Putamen (tissue), 1 donor: ENCODE measurements around the gene GLT1D1.
A peak's percentile ranks its signal among the peaks of the same experiment; 100 is the strongest.

Source experiments
- DNase-seq: peaks from one replicate; pipeline ENCODE4 v3.0.0-alpha.2; 2016; ENCODE audit warnings: low spot score

The GLT1D1 gene

GRCh38 chr12:129001826-129002225 is 148.5 kb downstream of the GLT1D1 start:
- no peak for DNase-seq

GRCh38 chr12:129002427-129002826 is 149.1 kb downstream of the GLT1D1 start:
- no peak for DNase-seq

- peak; percentile 49 for DNase-seq
Observed at GRCh38 chr12:129005416-129005815, 152.1 kb downstream of the GLT1D1 start.

GRCh38 chr12:129005829-129006228 is 152.6 kb downstream of the GLT1D1 start:
- no peak for DNase-seq

GRCh38 chr12:129009833-129010622 is 156.8 kb downstream of the GLT1D1 start:
- no peak for DNase-seq

- DNase-seq: no peak
Observed at GRCh38 chr12:129016159-129016558, 162.9 kb downstream of the GLT1D1 start.

- no peak for DNase-seq
Observed at GRCh38 chr12:129025055-129025454, 171.8 kb downstream of the GLT1D1 start.

- no peak for DNase-seq
Observed at GRCh38 chr12:129028844-129029243, 175.6 kb downstream of the GLT1D1 start.
